Thymus (tissue), 11 donors: ENCODE measurements around the gene LGI4. TPM values are rescaled to one million over a fixed set of nuclear protein-coding genes. Genes with fewer than 3 reads are reported as not detected.

Experiments used
- DNase-seq, 9 donors: peaks; one replicate each; pipeline ENCODE4 v3.0.0-alpha.2; 2013; ENCODE audit warnings: low spot score in 9 of 9, low read depth in 6 of 9, missing footprints in 1 of 9
- H3K27ac ChIP-seq, 2 donors: one replicate each; pipeline ENCODE4 v1.5.1; 2013; ENCODE audit warnings: control low read depth in 1 of 2, low read depth in 1 of 2, low read length in 1 of 2, mild to moderate bottlenecking in 1 of 2, moderate library complexity in 1 of 2
- H3K27me3 ChIP-seq, 2 donors: one replicate each; pipeline ENCODE4 v1.5.1; 2013; ENCODE audit warnings: low read length in 1 of 2; ENCODE audit not compliant: control insufficient read depth in 2 of 2, insufficient read depth in 1 of 2
- H3K36me3 ChIP-seq, 2 donors: one replicate each; pipeline ENCODE4 v1.5.1; 2013; ENCODE audit warnings: low read length in 1 of 2, mild to moderate bottlenecking in 1 of 2, moderate library complexity in 1 of 2; ENCODE audit not compliant: control insufficient read depth in 2 of 2, insufficient read depth in 2 of 2
- H3K4me1 ChIP-seq, 2 donors: one replicate each; pipeline ENCODE4 v1.5.1; 2013; ENCODE audit warnings: low read length in 2 of 2; ENCODE audit not compliant: control insufficient read depth in 2 of 2, insufficient read depth in 2 of 2
- H3K4me3 ChIP-seq, 2 donors: one replicate each; pipeline ENCODE4 v1.5.1; 2013; ENCODE audit warnings: low read length in 2 of 2, control low read depth in 1 of 2, mild to moderate bottlenecking in 1 of 2
- H3K9me3 ChIP-seq, 2 donors: one replicate each; pipeline ENCODE4 v1.5.1; 2013; ENCODE audit warnings: low read length in 1 of 2, mild to moderate bottlenecking in 1 of 2; ENCODE audit not compliant: control insufficient read depth in 2 of 2, insufficient read depth in 1 of 2
- WGBS: extraction: QIAGEN DNeasy Blood & Tissue Kit; methylation state at CpG from one replicate; pipeline ENCODE4 v1.1.7; 2013; 5-methylcytosine and 5-hydroxymethylcytosine counted together
- polyA plus RNA-seq: library from polyadenylated mRNA; stranded (reverse); fragments of 200-250 nt; gene quantifications from one replicate; pipeline ENCODE4 v1.2.3, GENCODE V29; 2013
- total RNA-seq: library from RNA; stranded (reverse); fragments of 120-200 nt; gene quantifications from one replicate; pipeline ENCODE4 v1.2.4, GENCODE V29; 2013
- donor health status: healthy.

LGI4 gene
- total and polyA plus RNA-seq, 2 donors: 0.52 to 9.8 TPM

DNA sequence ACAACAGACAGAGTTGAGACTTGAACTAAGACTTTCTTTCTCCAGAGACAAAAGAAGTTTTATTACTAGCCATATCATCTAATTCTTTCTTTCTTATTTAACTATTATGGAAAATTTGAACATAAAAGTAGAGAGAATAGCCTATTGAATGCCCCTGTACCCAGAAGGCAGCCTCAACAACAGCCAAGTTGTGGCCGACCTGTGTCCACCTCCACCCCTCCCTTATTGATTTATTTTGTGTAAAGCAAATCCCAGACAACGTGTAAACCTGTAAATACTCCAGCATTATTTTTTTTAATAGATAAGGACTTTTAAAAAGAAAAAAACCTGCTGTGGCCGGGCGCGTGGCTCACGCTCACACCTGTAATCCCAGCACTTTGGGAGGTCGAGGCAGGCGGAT, 45.3 kb downstream of the LGI4 start:
- DNase-seq: no peak
- no peaks in the 10 kb centered on the region for H3K9me3 ChIP-seq
- 93% methylated on average over 8 of the region's 8 CpGs for WGBS
- H3K4me3 ChIP-seq: no peak overlapping the region
- H3K27me3 ChIP-seq: peaks cover 0 to 21% of the 10 kb centered on the region in 2 donors
- H3K36me3 ChIP-seq: no peaks in the 10 kb centered on the region
- H3K4me1 ChIP-seq: no peaks in the 10 kb centered on the region
- H3K27ac ChIP-seq: no peak overlapping the region

DNA sequence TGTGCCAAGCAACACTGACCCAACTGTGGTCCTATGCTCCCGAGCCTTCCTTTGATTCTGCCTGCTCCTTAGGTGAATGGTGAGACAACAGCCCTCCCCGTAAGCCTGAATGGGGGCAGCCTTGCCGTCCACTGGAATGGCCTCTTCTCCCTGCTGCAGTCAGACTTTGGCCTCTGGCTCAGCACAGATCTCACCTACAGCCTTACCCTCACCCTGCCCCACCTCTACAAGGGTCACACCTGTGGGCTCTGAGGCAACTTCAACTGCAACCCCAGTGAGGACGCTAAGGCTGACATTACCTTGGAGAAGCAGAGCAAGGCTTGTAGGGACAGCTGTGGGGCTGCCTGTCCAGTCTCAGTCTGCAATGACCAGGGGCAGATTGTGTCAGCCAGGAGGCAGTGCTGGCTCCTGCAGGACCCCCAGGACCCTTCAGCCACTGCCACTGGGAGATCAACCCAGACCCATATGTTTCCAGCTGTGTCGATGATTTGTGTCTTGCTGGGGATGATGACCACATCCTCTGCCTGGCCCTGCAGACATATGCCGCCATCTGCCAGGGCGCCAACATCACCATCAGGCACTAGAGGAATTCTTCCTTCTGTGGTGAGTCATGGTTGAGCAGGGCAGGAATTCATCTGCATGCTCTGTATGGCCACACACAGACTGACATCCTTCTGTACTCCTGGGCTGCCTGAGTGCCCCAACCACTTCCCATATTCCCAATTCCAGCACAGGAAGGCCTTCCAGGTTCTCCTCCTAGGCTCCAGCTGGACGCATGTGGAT, 46.5 kb downstream of the LGI4 start:
- no peaks in the 10 kb centered on the region for H3K4me1 ChIP-seq
- no peak overlapping the region for H3K27ac ChIP-seq
- no peaks in the 10 kb centered on the region for H3K36me3 ChIP-seq
- H3K4me3 ChIP-seq: no peak overlapping the region
- 80% methylated on average over 8 of the region's 8 CpGs for WGBS
- DNase-seq: no peak
- H3K27me3 ChIP-seq: peaks cover 0 to 21% of the 10 kb centered on the region in 2 donors
- no peaks in the 10 kb centered on the region for H3K9me3 ChIP-seq

DNA sequence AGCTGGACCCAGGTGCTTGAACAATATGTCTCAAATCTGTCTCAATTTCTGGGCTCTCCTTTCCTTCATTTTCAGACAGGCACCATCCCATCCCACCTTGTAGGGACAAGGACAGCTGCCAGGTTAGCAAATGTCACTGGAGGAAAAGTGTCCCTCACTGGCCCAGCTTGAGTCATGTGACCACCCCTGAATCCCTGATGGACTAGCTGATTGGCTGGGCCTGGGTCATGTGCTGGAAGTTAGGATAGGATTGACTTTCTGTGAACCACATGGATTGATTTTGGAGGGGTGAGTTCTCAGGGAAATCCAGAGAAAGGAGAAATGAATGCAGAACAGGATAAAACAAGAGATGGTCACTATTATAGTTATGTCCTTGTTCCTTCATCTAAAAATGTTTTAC, 47.5 kb downstream of the LGI4 start:
- Histone ChIP-seq H3K27me3 (peaks cover 0 to 21% of the 10 kb centered on the region in 2 donors), H3K9me3 (no peaks in the 10 kb centered on the region), H3K4me3 (no peak overlapping the region), H3K36me3 (no peaks in the 10 kb centered on the region), H3K27ac (no peak overlapping the region), H3K4me1 (no peaks in the 10 kb centered on the region)
- DNase-seq: no peak

DNA sequence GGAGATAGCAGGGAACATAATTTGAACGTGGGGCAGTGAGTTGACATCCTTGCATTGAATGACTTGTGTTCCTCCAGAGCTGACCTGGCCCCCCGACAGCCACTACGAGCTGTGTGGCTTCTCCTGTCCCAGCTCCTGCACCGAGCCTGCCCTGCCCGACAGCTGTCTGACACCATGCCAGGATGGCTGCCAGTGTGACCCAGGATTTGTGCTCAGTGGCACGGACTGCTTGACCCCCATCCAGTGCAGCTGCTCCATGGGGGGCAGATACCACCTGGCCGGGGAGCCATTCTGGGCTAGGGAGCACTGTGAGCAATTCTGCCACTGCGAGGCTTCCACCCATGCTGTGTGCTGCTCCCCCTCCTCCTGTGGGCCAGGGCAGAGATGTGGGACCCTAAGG, 48.4 kb downstream of the LGI4 start:
- Histone ChIP-seq H3K27me3 (peaks cover 0 to 21% of the 10 kb centered on the region in 2 donors), H3K27ac (no peak overlapping the region), H3K36me3 (no peaks in the 10 kb centered on the region), H3K4me3 (no peak overlapping the region), H3K4me1 (no peaks in the 10 kb centered on the region), H3K9me3 (no peaks in the 10 kb centered on the region)
- 92% methylated on average over 8 of the region's 8 CpGs for WGBS
- no peak for DNase-seq

DNA sequence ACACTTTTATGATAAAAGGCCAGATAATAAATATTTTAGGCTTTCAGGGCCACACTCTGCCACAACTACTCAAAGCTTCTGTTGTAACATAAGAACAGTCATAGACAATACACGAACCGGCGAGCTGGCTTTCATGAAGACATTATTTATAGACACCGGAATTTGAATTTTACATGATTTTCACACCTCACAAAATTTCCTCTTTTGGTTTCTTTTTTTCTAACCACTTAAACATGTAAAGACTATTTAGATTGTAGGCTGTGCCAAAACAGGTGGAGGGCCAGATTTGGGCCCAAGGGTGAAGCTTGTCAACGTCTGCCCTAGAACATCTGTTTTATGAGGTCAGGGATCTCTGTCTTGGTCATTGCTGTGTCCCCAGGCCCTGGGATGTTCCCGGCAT, 48.9 kb downstream of the LGI4 start:
- 57% methylated on average over 6 of the region's 6 CpGs for whole genome bisulfite sequencing
- H3K4me1 ChIP-seq: no peaks in the 10 kb centered on the region

DNA sequence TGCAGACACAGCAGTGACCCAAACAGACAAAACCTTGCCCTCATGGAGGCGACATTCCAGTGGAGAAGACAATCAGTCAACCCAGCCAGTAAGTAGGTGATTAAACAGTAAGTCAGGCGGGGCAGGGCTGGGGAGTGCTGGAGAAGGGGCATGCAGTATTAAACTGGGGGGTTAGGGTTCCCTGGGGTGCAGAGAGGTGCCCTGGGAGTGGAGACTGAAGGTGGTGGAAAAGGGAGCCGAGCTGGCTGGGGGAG, 50.4 kb downstream of the LGI4 start:
- no peak overlapping the region for H3K27ac ChIP-seq
- H3K27me3 ChIP-seq: peaks cover 0 to 2% of the 10 kb centered on the region in 2 donors
- no peak overlapping the region for H3K4me3 ChIP-seq
- no peak for DNase-seq
- H3K9me3 ChIP-seq: no peaks in the 10 kb centered on the region
- 90% methylated on average over 3 of the region's 3 CpGs for WGBS
- H3K36me3 ChIP-seq: no peaks in the 10 kb centered on the region
- no peaks in the 10 kb centered on the region for H3K4me1 ChIP-seq

More for the DNA sequence above, 48.9 kb downstream of the LGI4 start:
- H3K4me3 ChIP-seq: no peak overlapping the region
- no peak overlapping the region for H3K27ac ChIP-seq
- DNase-seq: no peak
- no peaks in the 10 kb centered on the region for H3K9me3 ChIP-seq
- H3K36me3 ChIP-seq: no peaks in the 10 kb centered on the region
- peaks cover 0 to 16% of the 10 kb centered on the region in 2 donors for H3K27me3 ChIP-seq

DNA sequence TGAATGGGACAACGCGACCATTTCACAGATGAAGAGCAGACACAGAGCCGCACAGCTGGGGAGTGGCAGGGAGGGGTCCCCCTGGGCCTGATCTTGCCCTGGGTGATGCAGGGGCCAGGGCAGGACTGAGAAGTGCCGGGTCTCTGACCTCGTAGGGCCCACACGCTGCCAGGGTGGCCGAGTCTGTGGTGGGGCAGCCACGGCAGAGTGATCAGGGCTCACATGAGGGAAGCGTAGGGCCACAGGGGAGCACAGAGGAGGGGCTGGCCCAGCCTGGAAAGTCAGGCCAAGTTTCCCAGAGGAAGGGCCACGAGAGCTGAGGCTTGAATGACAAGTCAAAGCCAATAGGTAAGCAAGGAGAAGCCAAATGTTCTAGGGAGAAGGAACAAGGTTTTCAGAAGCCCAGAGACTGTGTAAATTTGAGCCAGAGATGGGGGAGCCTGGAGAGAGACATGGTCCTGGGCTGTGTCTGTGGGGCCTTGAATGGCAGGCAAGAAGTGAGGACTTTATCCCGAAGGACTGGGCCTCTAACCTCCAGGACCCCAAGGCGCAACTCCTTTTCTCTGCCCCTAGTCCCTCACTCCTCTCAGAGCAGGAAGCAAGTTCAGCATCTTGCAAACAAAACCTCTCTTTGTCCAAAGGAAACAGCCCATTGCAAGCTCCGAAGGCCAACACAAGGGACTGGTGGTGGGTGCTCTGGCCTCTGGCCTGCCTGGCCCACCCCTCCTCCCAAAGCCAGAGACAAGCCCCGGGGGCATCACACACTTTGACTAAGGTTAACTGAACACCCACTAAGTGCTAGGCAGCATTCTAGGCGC, 51.0 kb downstream of the LGI4 start:
- H3K4me1 ChIP-seq: no peaks in the 10 kb centered on the region
- H3K27ac ChIP-seq: no peak overlapping the region
- H3K9me3 ChIP-seq: no peaks in the 10 kb centered on the region
- no peaks in the 10 kb centered on the region for H3K36me3 ChIP-seq
- 94% methylated on average over 15 of the region's 15 CpGs for WGBS
- no peak for DNase-seq
- H3K27me3 ChIP-seq: peaks cover 0 to 2% of the 10 kb centered on the region in 2 donors
- H3K4me3 ChIP-seq: no peak overlapping the region

DNA sequence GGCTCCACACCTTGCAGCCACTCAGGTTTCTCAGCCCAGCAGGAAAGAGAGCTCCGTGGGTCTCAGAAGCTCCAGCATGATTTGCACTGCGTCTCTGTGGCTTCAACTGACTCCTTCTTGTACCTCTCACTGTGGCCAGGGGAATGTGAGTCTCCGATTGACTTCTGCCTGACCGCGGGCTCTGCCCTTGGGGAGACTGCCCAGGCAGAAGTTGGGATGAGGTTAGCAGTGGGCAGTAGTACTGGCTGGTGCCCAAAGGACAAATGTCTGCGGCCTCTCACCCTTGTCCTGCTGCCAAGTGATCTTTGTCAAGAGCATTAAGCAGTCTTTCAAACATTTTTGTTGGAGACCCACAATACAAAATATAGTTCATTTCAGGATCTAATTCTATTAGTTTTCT, 53.7 kb downstream of the LGI4 start:
- Histone ChIP-seq H3K27ac (no peak overlapping the region), H3K27me3 (no peaks in the 10 kb centered on the region), H3K4me3 (no peak overlapping the region), H3K4me1 (no peaks in the 10 kb centered on the region), H3K36me3 (no peaks in the 10 kb centered on the region), H3K9me3 (no peaks in the 10 kb centered on the region)
- WGBS: 91% methylated on average over 6 of the region's 6 CpGs
- no peak for DNase-seq

DNA sequence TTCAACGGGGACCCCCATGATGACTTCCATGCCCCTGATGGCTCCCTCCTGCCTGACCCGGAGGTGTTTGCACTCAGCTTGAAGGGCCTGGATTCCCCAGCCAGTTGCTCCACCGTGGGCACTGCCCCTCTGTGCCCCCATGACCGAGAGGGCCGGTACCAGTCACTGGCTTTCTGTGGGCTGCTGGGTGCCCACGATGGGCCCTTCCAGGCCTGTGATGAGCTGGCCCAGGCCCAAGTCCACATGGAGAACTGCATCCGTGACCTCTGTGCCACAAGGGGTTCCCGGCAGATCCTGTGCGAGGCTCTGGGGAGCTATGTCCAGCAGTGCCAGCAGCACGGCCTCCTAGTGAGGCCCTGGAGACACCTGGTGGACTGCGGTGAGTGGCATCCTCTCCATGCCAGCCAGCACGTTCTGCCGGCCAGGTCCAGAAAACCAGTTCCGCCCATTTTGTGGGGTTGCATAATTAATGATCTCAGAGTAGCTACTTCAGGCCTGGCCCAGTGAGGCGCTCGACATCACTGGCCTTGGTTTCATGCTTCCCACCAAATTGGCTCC, 54.2 kb downstream of the LGI4 start:
- no peak for DNase-seq
- no peaks in the 10 kb centered on the region for H3K9me3 ChIP-seq

More for the DNA sequence above, 54.2 kb downstream of the LGI4 start:
- Histone ChIP-seq H3K27ac (no peak overlapping the region), H3K27me3 (no peaks in the 10 kb centered on the region), H3K4me1 (no peaks in the 10 kb centered on the region), H3K36me3 (no peaks in the 10 kb centered on the region), H3K4me3 (no peak overlapping the region)
- WGBS: 95% methylated on average over 16 of the region's 16 CpGs
